ENCODE data around the gene TLCD2. TPM values are rescaled to one million over a fixed set of nuclear protein-coding genes. Genes with fewer than 3 reads are reported as not detected.

TLCD2 gene
- total and polyA plus RNA-seq, 2 of the 13 experiments (the other 11 are each of a cell fraction or from before 2014, with no cell fraction given) = 0.90 to 1.1 TPM

GRCh38 chr17:1724351-1724868 is 14.2 kb upstream of the TLCD2 start, which contains the start of gene WDR81 (continued):
- TF ChIP-seq ZNF687 (CRISPR knock-in tag; IDR thresholded peaks at IDR 0.05) = peak; percentile 90
- no peak for TF ChIP-seq ZNF644 (CRISPR knock-in tag; IDR thresholded peaks at IDR 0.05; ENCODE audit: low read depth)
- peak; percentile 76; the same call in 1 of the 2 replicates for TF ChIP-seq FOXK2 (IDR thresholded peaks at IDR 0.05)
- TF ChIP-seq ZSCAN25 (CRISPR knock-in tag; IDR thresholded peaks at IDR 0.05) = peak; percentile 16; the same call in 1 of the 2 replicates
- TF ChIP-seq NPAS2 (CRISPR knock-in tag; IDR thresholded peaks at IDR 0.05; ENCODE audit: borderline replicate concordance) = no peak
- TF ChIP-seq DMAP1 (CRISPR knock-in tag; IDR thresholded peaks at IDR 0.05) = peak; percentile 62; the same call in 1 of the 2 replicates
- peak; percentile 69; the same call in 1 of the 2 replicates for TF ChIP-seq ZGPAT (CRISPR knock-in tag; IDR thresholded peaks at IDR 0.05)
- no peak for TF ChIP-seq ELK4 (CRISPR knock-in tag; IDR thresholded peaks at IDR 0.05; ENCODE audit: borderline replicate concordance)
- no peak for TF ChIP-seq KDM3A (CRISPR knock-in tag; IDR thresholded peaks at IDR 0.05; ENCODE audit: low read depth)
- TF ChIP-seq NR2C2 (CRISPR knock-in tag; IDR thresholded peaks at IDR 0.05; ENCODE audit: borderline replicate concordance) = peak; percentile 60; the same call in 1 of the 2 replicates
- TF ChIP-seq HDAC1 (CRISPR knock-in tag; IDR thresholded peaks at IDR 0.05) = peak; percentile 86
- no peak for TF ChIP-seq TP53 (CRISPR knock-in tag; conservative IDR thresholded peaks at IDR 0.05)
- TF ChIP-seq MYC (CRISPR knock-in tag; IDR thresholded peaks at IDR 0.05; ENCODE audit: borderline replicate concordance) = peak; percentile 94
- no peak for TF ChIP-seq ZKSCAN1 (IDR thresholded peaks at IDR 0.05; ENCODE audit: low read length)
- TF ChIP-seq KAT8 (CRISPR knock-in tag; IDR thresholded peaks at IDR 0.05) = peak; percentile 90
- no peak for TF ChIP-seq ATF6 (CRISPR knock-in tag; conservative IDR thresholded peaks at IDR 0.05)
- peak; percentile 53; the same call in 1 of the 2 replicates for TF ChIP-seq ZNF792 (CRISPR knock-in tag; IDR thresholded peaks at IDR 0.05)
- no peak for TF ChIP-seq FOXA1 (IDR thresholded peaks at IDR 0.05)
- no peak for TF ChIP-seq FOXA1 (CRISPR knock-in tag; IDR thresholded peaks at IDR 0.05)
- TF ChIP-seq SIX1 (CRISPR knock-in tag; IDR thresholded peaks at IDR 0.05; ENCODE audit: borderline replicate concordance) = no peak
- 0 out of 2 replicates have a peak, but pooled peaks have one; percentile 59 for TF ChIP-seq CCDC6 (CRISPR knock-in tag; IDR thresholded peaks at IDR 0.05)
- no peak for TF ChIP-seq HNRNPL (IDR thresholded peaks at IDR 0.05; ENCODE audit: low read depth, low read length)
- TF ChIP-seq ZBTB43 (CRISPR knock-in tag; conservative IDR thresholded peaks at IDR 0.05) = 0 out of 2 replicates have a peak, but pooled peaks have one; percentile 32

Measured in HepG2 (cell line).